ENCODE measurements around the gene KAT5.
A peak's percentile ranks its signal among the peaks of the same experiment; 100 is the strongest.
"Not testable (repeated sequence)": the region's sequence is repeated elsewhere in the genome, so short reads cannot be mapped to it uniquely, and the experiment has no call there.

Gene KAT5

DNA sequence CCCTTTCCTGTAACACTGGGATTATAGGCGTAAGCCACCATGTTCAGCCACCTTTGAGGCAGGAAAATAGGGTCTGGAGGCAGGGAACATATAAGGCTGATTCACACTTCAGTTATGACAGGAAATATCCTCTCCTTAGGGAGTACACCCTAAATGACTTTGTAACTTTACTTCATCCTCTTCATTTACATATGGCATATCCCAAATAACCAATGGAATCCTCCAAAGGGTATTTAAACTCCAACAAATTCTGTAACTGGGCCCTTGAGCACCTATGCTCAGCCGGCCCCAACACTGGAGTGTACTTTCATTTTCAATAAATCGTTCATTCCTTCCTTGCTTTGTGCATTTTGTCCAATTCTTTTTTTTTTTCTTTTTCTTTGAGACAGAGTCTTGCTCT lies 1.6 kb upstream of the KAT5 start:
- DNase-seq: no peak

DNA sequence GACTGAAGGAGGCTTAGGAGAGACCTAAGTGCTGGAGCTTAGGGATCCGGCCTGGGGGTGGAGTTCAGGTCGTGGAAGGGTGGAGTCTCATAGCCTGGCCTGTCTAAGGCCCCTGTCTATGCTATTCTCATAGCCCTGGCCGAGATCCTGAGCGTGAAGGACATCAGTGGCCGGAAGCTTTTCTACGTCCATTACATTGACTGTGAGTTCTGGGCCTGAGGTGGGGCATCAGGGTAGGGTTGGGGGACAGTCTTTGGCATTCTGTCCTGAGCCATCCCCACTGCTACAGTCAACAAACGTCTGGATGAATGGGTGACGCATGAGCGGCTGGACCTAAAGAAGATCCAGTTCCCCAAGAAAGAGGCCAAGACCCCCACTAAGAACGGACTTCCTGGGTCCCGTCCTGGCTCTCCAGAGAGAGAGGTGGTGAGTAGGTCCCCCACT lies 603 bp downstream of the KAT5 start:
- no peak for DNase-seq

DNA sequence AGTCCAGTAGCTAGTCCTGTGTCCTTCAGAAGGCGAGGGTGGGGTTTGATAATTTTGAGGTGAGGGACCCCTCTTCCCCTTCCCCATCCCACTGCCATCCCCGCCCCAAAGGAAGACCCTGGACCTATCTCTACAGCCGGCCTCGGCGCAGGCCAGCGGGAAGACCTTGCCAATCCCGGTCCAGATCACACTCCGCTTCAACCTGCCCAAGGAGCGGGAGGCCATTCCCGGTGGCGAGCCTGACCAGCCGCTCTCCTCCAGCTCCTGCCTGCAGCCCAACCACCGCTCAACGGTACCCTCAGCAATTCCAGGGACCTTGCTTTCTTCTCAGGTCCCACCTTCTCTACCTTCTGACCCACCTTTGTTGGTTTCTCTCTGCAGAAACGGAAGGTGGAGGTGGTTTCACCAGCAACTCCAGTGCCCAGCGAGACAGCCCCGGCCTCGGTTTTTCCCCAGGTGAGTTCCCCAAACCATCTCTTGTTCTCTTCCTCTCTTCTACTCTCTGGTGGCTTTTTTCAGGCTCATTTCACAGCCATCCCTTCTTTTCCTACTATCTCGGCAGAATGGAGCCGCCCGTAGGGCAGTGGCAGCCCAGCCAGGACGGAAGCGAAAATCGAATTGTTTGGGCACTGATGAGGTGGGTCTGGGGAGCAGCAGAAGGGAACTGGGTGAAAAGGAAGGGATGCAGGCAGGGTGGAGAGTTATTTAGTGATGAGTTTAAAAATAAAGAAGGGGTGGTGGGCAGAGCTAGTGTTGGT lies 1.3 kb downstream of the KAT5 start:
- DNase-seq: no peak

- no peak for DNase-seq
Measured at GRCh38 chr11:65714433-65714832, 2.4 kb downstream of the KAT5 start.

DNA sequence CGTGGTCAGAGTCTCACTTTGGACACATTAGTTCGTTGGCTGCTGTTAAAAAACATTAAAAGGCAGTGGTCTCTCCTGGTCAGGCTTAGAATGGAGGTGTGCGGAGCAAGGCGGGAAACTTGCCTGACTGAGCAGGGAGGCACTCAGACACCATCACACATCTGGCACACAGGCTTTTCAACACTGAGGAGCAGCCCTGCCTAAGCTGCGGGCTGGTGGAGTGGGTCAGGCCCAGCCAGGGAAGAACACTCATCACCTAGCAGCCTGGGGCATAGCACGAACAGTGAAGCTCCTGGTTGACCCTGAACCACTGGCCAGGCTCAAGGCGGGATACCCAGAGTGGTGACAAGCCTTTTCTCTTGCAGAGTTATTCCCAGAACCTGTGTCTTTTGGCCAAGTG lies 4.2 kb downstream of the KAT5 start:
- no peak for DNase-seq

DNA sequence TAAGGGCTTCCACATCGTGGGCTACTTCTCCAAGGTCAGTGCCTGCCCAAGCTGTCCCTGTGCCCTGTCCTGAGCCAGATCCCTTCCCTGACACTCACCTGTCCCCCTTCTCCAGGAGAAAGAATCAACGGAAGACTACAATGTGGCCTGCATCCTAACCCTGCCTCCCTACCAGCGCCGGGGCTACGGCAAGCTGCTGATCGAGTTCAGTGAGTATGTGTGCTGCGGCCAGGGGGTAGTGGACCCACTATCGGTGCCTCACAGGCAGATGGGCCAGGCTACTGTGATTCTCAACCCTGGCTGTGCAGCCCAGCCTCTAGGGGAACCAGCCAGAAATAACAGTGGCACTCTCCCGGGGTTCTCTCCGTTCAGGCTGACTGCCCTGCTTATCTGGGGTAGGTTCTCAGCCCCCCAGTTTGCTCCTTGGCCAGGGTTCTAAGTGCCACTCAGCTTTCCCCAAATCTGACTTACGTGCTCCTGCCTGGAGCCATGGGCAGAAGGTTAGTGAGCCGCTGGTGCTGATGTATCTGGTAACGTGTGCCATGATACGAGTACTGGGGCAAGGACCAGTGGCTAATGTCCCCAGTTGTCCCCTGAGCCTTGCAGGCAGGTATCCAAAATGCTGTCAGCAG lies 4.8 kb downstream of the KAT5 start:
- no peak for DNase-seq

DNA sequence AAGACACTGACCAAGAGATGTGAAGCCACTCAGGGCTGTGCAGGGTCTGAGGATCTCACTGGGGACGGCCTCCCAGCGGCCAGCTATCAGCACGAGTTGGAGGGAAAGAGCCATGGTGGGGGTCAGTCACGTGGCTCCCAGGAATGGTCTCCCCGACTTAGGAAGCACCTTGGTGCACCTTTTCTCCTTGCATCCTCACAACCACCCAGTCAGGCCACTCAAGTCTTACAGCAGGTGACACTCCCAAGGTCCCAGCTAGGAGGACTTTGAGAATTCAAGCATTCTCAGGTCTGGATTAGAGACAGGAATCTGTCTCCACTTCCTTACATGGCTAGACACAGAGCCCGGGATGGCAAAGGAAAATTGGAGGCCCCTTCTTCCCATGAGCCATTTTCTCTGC lies 5.9 kb downstream of the KAT5 start:
- no peak for DNase-seq

- no peak for DNase-seq
Measured at GRCh38 chr11:65718531-65718930, 6.5 kb downstream of the KAT5 start.

- DNase-seq: no peak
Measured at GRCh38 chr11:65718964-65719492, 7.0 kb downstream of the KAT5 start.

GRCh38 chr11:65719871-65720210 lies 7.8 kb downstream of the KAT5 start:
- DNase-seq: no peak

DNA sequence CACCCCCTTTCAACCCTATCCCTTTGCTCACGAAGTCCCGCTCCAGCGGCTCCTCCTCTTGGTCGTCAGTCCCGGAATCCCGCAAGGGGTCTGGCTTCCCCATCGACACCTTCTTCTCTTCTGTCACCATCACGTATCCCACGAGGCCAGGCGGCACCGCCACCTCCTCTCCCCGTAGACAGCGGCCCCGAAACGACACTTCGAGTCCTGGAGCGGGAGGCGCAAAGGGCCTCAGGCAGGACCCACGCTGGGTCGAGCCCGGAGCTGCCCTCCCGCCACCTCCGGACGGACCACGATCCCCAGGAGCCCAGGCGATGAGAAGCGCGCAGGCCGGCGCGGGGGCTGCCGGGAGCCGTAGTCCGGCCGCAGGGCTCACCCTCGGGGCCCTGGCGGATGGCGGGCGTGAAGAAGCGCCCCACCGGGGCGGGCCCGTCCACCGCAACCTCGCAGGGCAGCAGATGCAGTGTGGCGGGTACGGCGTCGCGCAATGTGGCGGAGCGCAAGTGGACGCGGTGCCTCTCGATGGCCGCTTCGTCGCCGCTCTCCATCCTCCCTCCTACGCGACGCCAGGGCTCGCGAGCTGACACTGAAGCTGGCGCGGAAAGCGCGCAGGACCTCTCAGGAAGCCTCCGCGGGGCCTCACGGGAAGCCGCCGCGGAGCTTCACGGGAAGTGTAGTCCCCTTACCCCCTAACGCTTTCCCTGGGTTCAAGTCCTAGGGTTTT lies 8.3 kb downstream of the KAT5 start, which contains the start of gene RNASEH2C:
TSS of gene RNASEH2C (minus strand) at position 588 of the 724 bp plus-strand sequence. CDS start at position 548, 40 bp downstream.
- DNase-seq: peak; percentile 31

- no peak for DNase-seq
Measured at GRCh38 chr11:65722261-65722660, 10.2 kb downstream of the KAT5 start.

- DNase-seq: no peak
Measured at GRCh38 chr11:65726660-65727059, 14.6 kb downstream of the KAT5 start.

- DNase-seq: no peak
Measured at GRCh38 chr11:65727865-65728264, 15.8 kb downstream of the KAT5 start.

GRCh38 chr11:65730461-65730860 lies 18.4 kb downstream of the KAT5 start:
- DNase-seq: no peak

GRCh38 chr11:65735111-65735510 lies 23.1 kb downstream of the KAT5 start:
- DNase-seq: not testable (repeated sequence)

- no peak for DNase-seq
Measured at GRCh38 chr11:65736810-65737209, 24.8 kb downstream of the KAT5 start.

DNA sequence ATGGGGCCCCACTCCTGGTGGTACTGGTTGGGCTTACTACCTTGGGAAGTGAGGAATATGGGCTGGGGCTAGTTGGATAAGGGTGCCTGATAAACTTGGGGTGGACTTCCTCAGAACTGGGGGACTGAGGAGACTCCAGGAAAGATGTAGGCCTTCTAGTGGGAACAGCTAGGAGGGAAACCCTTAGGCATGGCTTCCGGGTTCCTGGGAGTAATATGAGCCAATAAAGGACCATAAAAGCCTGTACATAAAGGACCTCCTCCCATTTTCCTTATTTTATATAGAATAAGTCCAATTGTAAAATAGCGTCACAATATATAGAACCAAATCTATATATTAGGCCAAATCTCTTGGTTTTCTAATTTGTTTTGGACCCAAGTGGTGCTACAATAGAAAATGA lies 27.0 kb downstream of the KAT5 start:
- no peak for DNase-seq

- no peak for DNase-seq
Measured at GRCh38 chr11:65741185-65741584, 29.1 kb downstream of the KAT5 start.

- DNase-seq: no peak
Measured at GRCh38 chr11:65742353-65742752, 30.3 kb downstream of the KAT5 start.

- no peak for DNase-seq
Measured at GRCh38 chr11:65743681-65744025, 31.6 kb downstream of the KAT5 start.

DNA sequence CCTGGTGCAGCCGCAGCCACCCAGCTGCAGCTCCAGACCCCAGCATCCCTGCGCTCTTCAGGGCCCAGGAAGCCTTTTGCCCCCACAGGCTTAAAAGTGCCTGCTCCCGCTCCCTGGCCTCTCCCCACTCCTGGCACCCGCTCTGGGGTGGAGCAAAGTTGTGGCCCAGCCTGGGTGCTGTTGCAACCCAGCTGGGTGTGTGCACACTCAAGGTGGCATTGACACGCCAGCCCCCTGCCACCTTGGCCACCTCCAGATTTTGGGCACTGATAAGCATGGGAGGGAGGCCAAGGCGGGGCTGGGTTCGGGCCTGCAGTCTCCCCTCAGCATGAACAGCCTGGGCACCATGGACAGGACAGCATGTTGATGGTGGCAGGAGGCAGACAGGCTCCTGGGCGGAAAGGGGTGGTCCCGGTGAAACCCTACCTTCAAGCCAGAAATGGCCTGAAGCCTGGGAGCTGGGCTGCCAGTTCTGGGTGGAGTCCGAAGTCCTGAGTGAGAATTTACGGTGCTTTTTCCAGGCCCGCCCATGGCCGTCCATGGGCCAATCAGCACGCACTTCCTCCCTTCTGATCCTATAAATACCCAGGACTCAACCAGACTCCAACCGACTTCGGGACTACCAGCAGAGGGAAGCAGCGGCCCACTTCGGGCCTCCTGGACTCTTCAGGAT lies 32.1 kb downstream of the KAT5 start:
- no peak for DNase-seq

DNA sequence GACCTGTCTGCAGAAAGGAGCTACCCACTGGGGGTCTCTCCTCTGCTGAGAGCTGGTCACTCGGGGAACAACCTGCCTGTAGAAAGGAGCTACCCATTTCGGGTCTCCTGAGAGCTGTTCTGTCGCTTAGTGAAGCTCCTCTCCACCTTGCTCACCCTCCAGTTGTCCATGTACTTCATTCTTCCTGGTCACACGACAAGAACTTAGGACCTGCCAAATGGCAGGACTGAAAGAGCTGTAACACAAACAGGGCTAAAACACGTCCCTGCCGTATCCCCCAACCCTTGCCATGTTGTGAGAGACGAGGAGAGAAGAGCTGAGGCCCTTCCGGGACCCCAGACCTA lies 32.6 kb downstream of the KAT5 start:
- DNase-seq: no peak

Data from DMS 273 treated with DMSO at 0.1 percent for 48 hours (cell line).